Heart right ventricle (tissue), 16 donors: ENCODE measurements around the gene PRDM11. TPM values are rescaled to one million over a fixed set of nuclear protein-coding genes. Genes with fewer than 3 reads are reported as not detected.

Experiments used
- ATAC-seq, 8 donors: fragments of 200-7000 bp; cut with Tn5 transposase; one replicate each; pipeline ENCODE4 v1.9.1; 2020; ENCODE audit warnings: mild to moderate bottlenecking in 8 of 8, moderate library complexity in 8 of 8, moderate number of reproducible peaks in 1 of 8
- DNase-seq, 2 donors: peaks; one replicate each; pipeline ENCODE4 v3.0.0-alpha.2; 2020
- H3K27ac ChIP-seq, 10 donors: fragments of 200-600 bp; sonication (generic) in 2 of 10; one replicate each; pipeline versions ENCODE4 v1.5.0 to v1.8.0; 2020 to 2022; ENCODE audit warnings: mild to moderate bottlenecking in 3 of 10
- H3K27me3 ChIP-seq, 7 donors: fragments of 200-600 bp; one replicate each; pipeline ENCODE4 v1.8.0; 2021 to 2022; ENCODE audit warnings: mild to moderate bottlenecking in 2 of 7
- H3K36me3 ChIP-seq, 9 donors: fragments of 200-600 bp; sonication (generic) in 1 of 9; one replicate each; pipeline versions ENCODE4 v1.5.0 to v1.8.0; 2020 to 2022; ENCODE audit warnings: mild to moderate bottlenecking in 2 of 9
- H3K4me1 ChIP-seq, 9 donors: fragments of 200-600 bp; sonication (generic) in 1 of 9; one replicate each; pipeline versions ENCODE4 v1.5.0 to v1.8.0; 2020 to 2022; ENCODE audit warnings: mild to moderate bottlenecking in 4 of 9
- H3K4me3 ChIP-seq, 10 donors: fragments of 200-600 bp; sonication (generic) in 2 of 10; one replicate each; pipeline versions ENCODE4 v1.5.0 to v1.8.0; 2020 to 2022; ENCODE audit warnings: mild to moderate bottlenecking in 7 of 10, moderate library complexity in 2 of 10
- H3K9me3 ChIP-seq, 11 donors: fragments of 200-600 bp in 10 of 11; sonication (generic) in 2 of 11; one replicate each; pipeline versions ENCODE4 v1.5.0 to v1.8.0; 2013 to 2022; ENCODE audit warnings: mild to moderate bottlenecking in 2 of 11, control low read depth in 1 of 11, moderate library complexity in 1 of 11
- CTCF ChIP-seq, 9 donors: fragments of 200-600 bp; sonication (generic) in 2 of 9; IDR thresholded peaks; one replicate each; pipeline versions ENCODE4 v1.5.0 to v1.8.0; 2021 to 2022; ENCODE audit warnings: antibody characterized with exemption in 9 of 9, mild to moderate bottlenecking in 5 of 9, moderate library complexity in 1 of 9
- WGBS, 2 donors: extraction: QIAGEN DNeasy Blood & Tissue Kit; methylation state at CpG; one replicate each; pipeline ENCODE4 v1.1.7; 2013; ENCODE audit warnings: inconsistent platforms in 1 of 2; 5-methylcytosine and 5-hydroxymethylcytosine counted together
- intact Hi-C, 10 donors: fragments of 100-400 bp; cut with DNase I; formaldehyde crosslinking; loops; one replicate each; pipeline versions ENCODE4 v1.11.1 to v1.14.2; 2022
- polyA plus RNA-seq, 2 donors: library from polyadenylated mRNA; stranded (reverse); fragments of 200-250 nt; gene quantifications; one replicate each; pipeline ENCODE4 v1.2.3, GENCODE V29; 2013
- total RNA-seq, 10 donors: library from RNA; stranded (reverse); fragmentation: NEBNext Ultra II Directional in 3 of 10; extraction: Animal tissue kit (Norgen Biotek cat#: 25700) in 3 of 10; gene quantifications; one replicate each; pipeline versions ENCODE4 v1.2.1 to v1.2.4, GENCODE V29; 2021 to 2023
- donor health status: Arrhythmogenic right ventricular cardiomyopathy.
- donor health status: ischemic (EF 13 %, LVEDD 7.1; RV severe dilation, severe dysfunction).
- donor health status: healthy with polysubstance abuse.
- donor health status: DM: no; HTN: yes; CAD: no.
- donor health status: DM: no; HTN: no; CAD: no.
- donor health status: ischemic (EF 25% LVEDD 6.9; RV normal size, moderate dysfunction).
- donor health status: ischemic (EF 25% LVEDD 5.7; RV mildly dilated, moderate dysfunction).
- donor health status: healthy.
- donor health status: DM: yes; HTN: yes; CAD: no.
- donor health status: Ischemic cardiomyopathy.
- donor health status: ischemic (EF 35%, LVEDD 5.7; RV mildly dilated, moderate dysfunction).
- donor health status: nonischemic (EF 11% LVEDD 7.7; RV severe dilation, severe dysfunction).
- donor health status: DM: yes; HTN: yes; CAD: no.
- donor health status: PGD.
- donor health status: ischemic (EF 29% LVEDD 5.4; RV normal size, mild dysfunction).
- donor health status: nonischemic (EF 23%, LVEDD 6.1; RV moderate dilation, normal function).

PRDM11 gene
- total and polyA plus RNA-seq, 12 donors = 4.6 to 22.0 (median 14.8) TPM

- intact Hi-C loops = loop anchor here in 1 of 10 donors (10.0 kb wide), 1 partner anchor 58 kb away; no protein-coding TSS in a partner anchor
- H3K27ac ChIP-seq = no peak overlapping the region
- no peak overlapping the region for H3K4me3 ChIP-seq
- H3K36me3 ChIP-seq = no peaks in the 10 kb centered on the region
- no peak for TF ChIP-seq CTCF (IDR thresholded peaks at IDR 0.05)
- DNase-seq (no peak), ATAC-seq (no peak)
- no peaks in the 10 kb centered on the region for H3K9me3 ChIP-seq
- 52 to 66% methylated on average over 2 of the region's 2 CpGs for WGBS, 2 donors
- H3K27me3 ChIP-seq = peaks cover 0 to 51% (median 12%) of the 10 kb centered on the region in 7 donors
- peaks cover 0 to under 1% (median 0%) of the 10 kb centered on the region in 9 donors for H3K4me1 ChIP-seq
Observed at GRCh38 chr11:45272701-45273100, 126.3 kb downstream of the PRDM11 start.

- Histone ChIP-seq H3K27ac (no peak overlapping the region), H3K4me1 (no peaks in the 10 kb centered on the region), H3K27me3 (peaks cover 0 to 50% (median 12%) of the 10 kb centered on the region in 7 donors), H3K36me3 (no peaks in the 10 kb centered on the region), H3K9me3 (no peaks in the 10 kb centered on the region), H3K4me3 (no peak overlapping the region)
- TF ChIP-seq CTCF (IDR thresholded peaks at IDR 0.05) = no peak
- intact Hi-C loops = loop anchor here in 1 of 10 donors (10.0 kb wide), 1 partner anchor 59 kb away; no protein-coding TSS in a partner anchor
- 82 to 85% methylated on average over 6 of the region's 6 CpGs for WGBS, 2 donors
- ATAC-seq (no peak), DNase-seq (no peak)
Observed at GRCh38 chr11:45273509-45273908, 127.1 kb downstream of the PRDM11 start.

GRCh38 chr11:45274206-45274605 lies 127.8 kb downstream of the PRDM11 start:
- TF ChIP-seq CTCF (IDR thresholded peaks at IDR 0.05) = no peak
- no peak overlapping the region for H3K27ac ChIP-seq
- H3K27me3 ChIP-seq = peaks cover 0 to 48% (median 16%) of the 10 kb centered on the region in 7 donors
- DNase-seq (no peak), ATAC-seq (no peak)
- 74 to 76% methylated on average over 4 of the region's 4 CpGs for WGBS, 2 donors
- H3K4me1 ChIP-seq = no peaks in the 10 kb centered on the region
- no peak overlapping the region for H3K4me3 ChIP-seq
- intact Hi-C loops = loop anchor here in 1 of 10 donors (10.0 kb wide), 1 partner anchor 59 kb away; no protein-coding TSS in a partner anchor
- H3K9me3 ChIP-seq = no peaks in the 10 kb centered on the region
- H3K36me3 ChIP-seq = no peaks in the 10 kb centered on the region

- Histone ChIP-seq H3K27me3 (peaks cover 0 to 39% (median 19%) of the 10 kb centered on the region in 7 donors), H3K4me1 (no peaks in the 10 kb centered on the region), H3K4me3 (no peak overlapping the region), H3K9me3 (no peaks in the 10 kb centered on the region), H3K27ac (no peak overlapping the region), H3K36me3 (no peaks in the 10 kb centered on the region)
- no peak for ATAC-seq
- no peak for DNase-seq
- 85 to 89% methylated on average over 4 of the region's 4 CpGs for WGBS, 2 donors
- intact Hi-C loops = loop anchor here in 1 of 10 donors (10.0 kb wide), 1 partner anchor 61 kb away; no protein-coding TSS in a partner anchor
- no peak for TF ChIP-seq CTCF (IDR thresholded peaks at IDR 0.05)
Observed at GRCh38 chr11:45275828-45276227, 129.4 kb downstream of the PRDM11 start.
